Activated CD4-positive, alpha-beta T cell treated with anti-CD3 and anti-CD28 coated beads for 4 hours (primary cell): ENCODE data around the gene ORM2.
"Not testable (repeated sequence)": the region's sequence is repeated elsewhere in the genome, so short reads cannot be mapped to it uniquely, and the experiment has no call there.

Experiments used
- DNase-seq, 2 donors: peaks; one replicate each; pipeline ENCODE4 v3.0.0-alpha.2; 2020

The ORM2 gene

GRCh38 chr9:114329625-114330022 lies at the start of gene ORM2:
TSS of gene ORM2 (plus strand) at chr9:114329869. CDS start at chr9:114329905, 36 bp downstream.
- not testable (repeated sequence) for DNase-seq

GRCh38 chr9:114280636-114281472 lies 48.8 kb upstream of the ORM2 start:
- DNase-seq, result no peak

DNA sequence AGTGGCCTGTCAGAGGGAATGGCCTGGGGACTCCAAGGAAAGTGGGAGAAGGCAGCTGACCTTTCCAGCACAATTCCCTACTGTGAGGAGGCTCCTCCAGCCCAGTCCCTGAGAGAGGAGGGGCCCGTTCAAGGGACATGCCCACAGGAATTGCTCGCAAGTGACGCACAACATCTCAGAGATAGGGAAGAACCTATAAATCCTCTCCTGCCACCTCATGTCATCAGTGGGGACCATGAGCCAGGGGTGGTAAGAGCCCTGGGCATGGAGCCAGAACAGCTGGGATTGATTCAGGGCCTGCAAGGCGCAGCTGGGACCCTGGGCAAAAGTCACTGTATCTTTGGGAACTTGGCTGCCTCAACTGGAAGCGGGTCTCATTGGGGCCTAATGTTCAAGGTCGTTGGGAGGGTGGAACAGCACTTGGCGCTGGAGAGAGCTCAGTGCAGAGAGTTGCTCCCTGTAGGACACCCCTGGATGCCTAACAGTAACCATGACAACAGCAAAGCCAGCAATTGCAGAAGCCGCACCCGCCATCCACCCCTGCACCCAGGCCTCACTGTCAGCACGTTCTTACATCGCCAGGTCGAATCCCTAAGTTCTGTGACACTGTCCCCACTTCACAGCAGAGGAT lies 48.1 kb upstream of the ORM2 start:
- no peak for DNase-seq

GRCh38 chr9:114282104-114282485 lies 47.6 kb upstream of the ORM2 start:
- no peak for DNase-seq

- no peak for DNase-seq
These were observed 47.2 kb upstream of the ORM2 start for GRCh38 chr9:114282507-114282906.

GRCh38 chr9:114282926-114283325 lies 46.7 kb upstream of the ORM2 start:
- DNase-seq, result no peak

- DNase-seq, result no peak
These were observed 46.0 kb upstream of the ORM2 start for GRCh38 chr9:114283551-114284111.

GRCh38 chr9:114284316-114285060 lies 45.2 kb upstream of the ORM2 start:
- no peak for DNase-seq

- no peak for DNase-seq
These were observed 44.4 kb upstream of the ORM2 start for GRCh38 chr9:114285166-114285867.

DNA sequence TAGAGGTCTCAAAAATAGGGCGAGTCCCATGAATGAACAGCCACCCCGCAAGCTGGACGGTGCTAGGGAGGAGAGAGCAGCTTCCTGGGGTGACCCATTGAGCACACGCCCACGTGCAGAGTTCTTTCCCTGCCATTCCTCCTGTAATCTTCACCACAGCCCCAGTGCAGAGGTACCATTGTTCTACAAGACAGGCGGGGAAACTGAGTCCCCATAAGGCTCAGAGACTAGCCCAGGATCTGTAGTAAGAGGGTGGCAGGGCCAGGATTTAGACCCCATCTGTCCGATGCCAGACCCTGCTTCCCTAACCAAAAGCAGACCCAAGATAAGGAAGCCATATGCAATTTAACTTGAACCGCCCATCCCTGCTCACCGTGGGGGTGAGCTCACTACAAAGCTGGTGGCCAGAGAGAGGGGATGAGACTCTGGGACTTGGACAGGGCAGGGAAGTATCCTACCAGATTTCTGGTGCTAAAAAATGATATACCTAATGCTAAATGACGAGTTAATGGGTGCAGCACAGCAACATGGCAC lies 43.5 kb upstream of the ORM2 start:
- no peak for DNase-seq

GRCh38 chr9:114287001-114287762 lies 42.5 kb upstream of the ORM2 start:
- no peak for DNase-seq

DNA sequence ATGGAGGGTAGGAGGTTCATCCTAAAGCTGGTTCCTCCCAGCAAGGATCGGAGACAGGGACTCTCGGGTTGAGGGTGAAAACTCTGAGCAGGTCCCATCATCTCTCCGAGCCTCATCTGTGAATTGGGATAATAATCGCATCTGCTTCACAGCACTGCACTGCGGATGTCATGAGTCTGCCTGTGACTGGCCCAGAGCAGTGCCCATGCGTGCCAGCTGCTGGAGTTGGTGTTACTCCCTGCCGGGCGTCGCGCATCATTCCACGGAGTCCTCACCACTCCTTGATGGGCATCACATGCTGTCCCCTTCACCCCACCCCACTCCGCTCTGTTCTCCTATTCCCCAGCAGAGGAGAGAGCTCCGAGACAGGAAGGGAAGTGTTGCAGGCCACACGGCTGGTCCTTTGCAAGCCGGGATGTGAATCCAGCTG lies 41.9 kb upstream of the ORM2 start:
- no peak for DNase-seq

DNA sequence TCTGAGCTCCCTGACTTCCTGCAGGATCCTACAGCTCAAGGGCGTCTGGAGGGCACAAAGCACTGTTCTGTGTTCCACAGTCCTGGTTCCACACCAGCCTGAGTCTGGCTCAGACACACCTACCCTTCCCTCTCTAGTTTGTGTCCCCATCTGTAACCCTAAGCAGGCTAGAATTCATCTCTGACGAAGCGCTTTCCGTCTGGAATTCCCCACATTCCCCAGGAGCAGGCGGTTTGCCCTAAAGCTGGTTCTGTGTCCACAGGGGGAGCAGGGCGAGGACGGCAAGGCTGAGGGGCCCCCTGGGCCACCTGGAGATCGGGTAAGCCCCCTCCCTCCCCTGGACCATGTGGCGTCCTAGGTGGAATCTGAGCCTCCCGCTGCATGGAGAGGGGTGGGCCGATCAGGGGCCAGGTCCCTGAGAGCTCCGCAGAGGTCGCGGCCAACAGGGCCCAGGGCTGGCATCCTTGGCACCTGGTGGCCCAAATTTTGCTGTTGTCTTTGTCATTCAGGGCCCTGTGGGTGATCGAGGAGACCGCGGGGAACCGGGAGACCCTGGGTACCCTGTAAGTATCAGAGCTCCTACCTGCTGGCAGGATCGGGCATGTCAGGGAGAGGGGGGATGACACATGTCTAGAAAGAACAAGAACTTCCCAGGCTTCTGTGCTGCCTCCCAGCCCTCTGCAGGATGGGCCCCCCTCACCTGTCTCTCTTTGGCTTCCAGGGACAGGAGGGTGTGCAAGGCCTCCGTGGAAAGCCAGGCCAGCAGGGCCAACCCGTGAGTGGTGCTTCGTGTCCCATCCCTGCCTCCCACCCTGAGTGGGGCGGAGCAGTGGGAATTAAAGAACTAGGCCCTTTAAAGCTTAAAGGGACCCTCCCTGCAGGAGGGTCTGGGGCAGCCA lies 41.2 kb upstream of the ORM2 start:
- DNase-seq, result no peak

GRCh38 chr9:114289106-114289505 lies 40.6 kb upstream of the ORM2 start:
- DNase-seq, result no peak

- DNase-seq, result no peak
These were observed 39.8 kb upstream of the ORM2 start for GRCh38 chr9:114289571-114290481.

DNA sequence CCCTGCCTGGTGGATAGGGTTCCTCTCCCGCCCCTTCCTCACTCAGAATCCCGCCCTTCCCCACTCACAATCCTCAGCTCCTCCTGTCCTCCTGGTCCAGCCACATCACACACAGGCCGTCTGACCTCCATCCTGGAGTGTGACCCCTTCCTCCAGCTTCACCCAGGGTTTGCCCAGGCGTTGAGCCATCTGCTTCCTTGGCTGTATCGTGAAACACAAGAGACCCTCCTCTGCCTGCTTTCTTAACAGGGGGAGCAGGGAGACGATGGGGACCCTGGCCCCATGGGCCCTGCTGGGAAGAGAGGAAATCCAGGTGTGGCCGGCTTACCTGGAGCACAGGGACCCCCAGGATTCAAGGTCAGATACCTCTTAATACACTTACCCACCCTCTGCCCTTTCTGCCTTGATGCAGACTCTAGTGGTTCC lies 39.1 kb upstream of the ORM2 start:
- DNase-seq, result no peak

- peak; percentile 56 to 68 for DNase-seq
These were observed 38.6 kb upstream of the ORM2 start for GRCh38 chr9:114291064-114291474.

DNA sequence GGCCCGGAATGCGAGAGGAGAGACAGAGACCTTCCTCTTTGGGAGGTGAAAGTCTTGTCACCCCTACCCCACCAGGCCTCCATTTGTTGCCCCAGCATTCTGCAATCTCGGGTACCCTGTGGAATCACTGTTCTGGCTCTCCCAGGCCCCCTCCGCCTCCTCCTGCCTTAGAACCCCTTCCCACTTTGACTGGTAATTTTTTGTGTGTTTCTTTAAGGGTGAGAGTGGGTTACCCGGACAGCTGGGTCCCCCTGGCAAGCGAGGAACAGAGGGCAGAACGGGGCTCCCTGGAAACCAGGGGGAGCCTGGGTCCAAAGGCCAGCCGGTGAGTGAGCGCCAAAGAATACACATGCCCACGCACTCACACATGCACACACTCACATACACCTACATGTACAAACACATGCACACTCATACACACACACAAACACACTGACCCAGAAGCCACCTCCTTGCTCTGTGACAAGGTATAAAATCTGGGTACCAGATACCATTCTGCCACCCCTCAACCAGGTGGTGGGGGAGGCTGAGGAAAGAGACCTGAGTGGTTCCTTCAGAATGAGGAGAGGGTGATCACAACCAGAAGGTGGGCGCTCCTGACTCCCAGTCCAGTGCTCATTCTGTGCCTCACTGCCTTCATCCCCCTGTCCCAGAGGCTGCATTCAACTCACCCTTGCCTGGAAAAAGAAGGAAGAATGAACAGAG lies 37.6 kb upstream of the ORM2 start:
- DNase-seq, result no peak

GRCh38 chr9:114294664-114295063 lies 35.0 kb upstream of the ORM2 start:
- DNase-seq, result no peak
